ENCODE results near the gene USP15.

GRCh38 chr12:62239571-62239970 lies 20.6 kb upstream of the USP15 start:
- TF ChIP-seq POLR2AphosphoS5 (IDR thresholded peaks at IDR 0.05; ENCODE audit: borderline replicate concordance, low read depth, low read length), result no peak
- TF ChIP-seq EZH2 (IDR thresholded peaks at IDR 0.05), result no peak
- no peak for TF ChIP-seq FOXP2 (optimal IDR thresholded peaks at IDR 0.05; ENCODE audit: control extremely low read depth, extremely low read length, insufficient read depth)

All from SK-N-MC (cell line).